NCI-H2196 (cell line): ENCODE results near the gene KIDINS220.
A peak's percentile ranks its signal among the peaks of the same experiment; 100 is the strongest.

Source experiments
- DNase-seq: peaks from one replicate; lab custom pipeline; 2025; ENCODE audit not compliant: unreplicated experiment; lab: John Stamatoyannopoulos, UW

KIDINS220 gene

GRCh38 chr2:8805278-8806210 lies 31.9 kb downstream of the KIDINS220 start:
- DNase-seq = no peak

DNA sequence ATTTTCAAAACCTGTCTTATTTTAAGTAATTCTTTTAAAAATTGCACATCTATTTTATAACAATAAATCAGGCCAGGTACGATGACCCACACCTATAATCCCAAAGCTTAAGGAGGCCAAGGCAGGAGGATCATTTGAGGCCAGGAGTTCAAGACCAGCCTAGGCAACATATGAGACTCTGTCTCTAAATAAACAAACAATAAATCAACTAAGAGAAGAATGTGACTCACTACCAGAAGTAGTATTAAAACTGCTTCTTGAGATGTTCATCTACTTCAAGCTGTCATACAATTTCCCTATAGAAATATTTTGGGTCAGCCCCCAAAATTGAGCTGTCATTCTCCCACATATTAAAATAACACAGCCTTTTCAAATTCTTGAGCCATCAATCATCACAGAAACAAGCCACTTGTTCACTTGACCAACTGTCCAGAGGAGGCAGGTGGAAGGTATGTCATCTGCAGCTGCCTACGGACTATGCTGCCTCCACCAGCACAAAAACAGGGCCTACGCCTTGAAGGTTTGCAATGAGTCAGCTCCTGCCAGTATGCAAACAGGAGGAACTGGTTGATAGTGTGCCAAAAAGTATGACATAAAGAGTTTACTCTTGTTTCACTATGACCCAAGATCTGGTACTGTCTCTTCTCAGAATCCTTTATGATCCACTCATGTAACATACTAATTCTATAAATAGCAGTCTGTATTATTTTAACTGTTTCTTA lies 33.6 kb downstream of the KIDINS220 start:
- DNase-seq = peak; percentile 83

DNA sequence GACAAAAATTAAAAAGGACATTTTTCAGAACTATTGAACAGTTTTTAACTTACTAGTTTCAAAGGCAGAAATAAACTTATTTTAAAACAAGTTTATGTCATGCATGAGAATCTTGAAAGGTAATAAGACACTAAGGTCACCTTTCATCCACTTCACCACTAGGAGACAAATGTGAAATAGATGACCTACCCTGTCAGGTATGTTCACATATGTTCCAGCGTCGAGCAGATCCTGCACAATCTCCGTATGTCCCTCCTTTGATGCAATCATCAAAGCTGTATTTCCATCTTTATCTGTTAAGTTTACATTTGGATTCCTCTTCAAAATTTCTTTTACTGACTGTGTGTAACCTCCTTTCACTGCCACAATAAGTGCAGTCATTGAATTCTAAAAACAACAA lies 34.7 kb downstream of the KIDINS220 start:
- DNase-seq = no peak

- no peak for DNase-seq
These were observed 36.6 kb downstream of the KIDINS220 start for GRCh38 chr2:8800821-8801220.

- DNase-seq = no peak
These were observed 37.2 kb downstream of the KIDINS220 start for GRCh38 chr2:8800218-8800617.

- DNase-seq = no peak
These were observed 38.4 kb downstream of the KIDINS220 start for GRCh38 chr2:8799004-8799403.

- DNase-seq = no peak
These were observed 39.0 kb downstream of the KIDINS220 start for GRCh38 chr2:8798393-8798792.

GRCh38 chr2:8797682-8798081 lies 39.7 kb downstream of the KIDINS220 start:
- no peak for DNase-seq

DNA sequence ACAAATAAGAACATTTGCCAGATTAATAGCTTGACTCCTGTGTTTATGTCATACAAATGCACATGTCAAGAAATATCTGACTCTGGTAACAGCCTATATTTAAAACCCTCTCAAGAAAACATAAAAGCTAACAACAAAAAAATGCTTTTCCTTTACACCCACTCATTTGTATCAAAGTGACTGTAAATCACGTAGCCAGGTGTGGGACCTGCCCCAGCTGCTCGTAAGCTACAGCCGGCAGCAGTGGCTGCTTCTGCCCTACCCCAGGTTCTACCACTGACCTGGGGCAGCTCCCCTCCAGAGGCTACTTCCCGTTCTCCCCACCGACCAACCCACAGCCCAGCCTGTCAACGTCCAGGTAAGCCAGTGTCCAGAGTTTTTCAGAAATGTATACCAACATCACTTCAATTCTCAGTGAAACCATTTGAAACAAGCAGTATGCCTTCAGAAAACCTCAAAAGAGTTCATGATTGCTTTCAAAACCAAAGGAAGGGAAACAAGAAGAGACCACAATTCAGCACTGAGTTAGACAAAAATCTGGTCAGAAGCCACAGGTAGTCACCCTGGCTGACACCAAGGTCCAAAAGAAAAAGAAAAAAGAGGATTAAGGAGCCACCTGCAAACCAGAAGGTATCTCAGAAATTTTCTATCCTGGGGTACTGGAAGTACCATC lies 40.4 kb downstream of the KIDINS220 start:
- DNase-seq = no peak

GRCh38 chr2:8796315-8796848 lies 41.0 kb downstream of the KIDINS220 start:
- DNase-seq = no peak

GRCh38 chr2:8794923-8795825 lies 42.2 kb downstream of the KIDINS220 start:
- DNase-seq = no peak

DNA sequence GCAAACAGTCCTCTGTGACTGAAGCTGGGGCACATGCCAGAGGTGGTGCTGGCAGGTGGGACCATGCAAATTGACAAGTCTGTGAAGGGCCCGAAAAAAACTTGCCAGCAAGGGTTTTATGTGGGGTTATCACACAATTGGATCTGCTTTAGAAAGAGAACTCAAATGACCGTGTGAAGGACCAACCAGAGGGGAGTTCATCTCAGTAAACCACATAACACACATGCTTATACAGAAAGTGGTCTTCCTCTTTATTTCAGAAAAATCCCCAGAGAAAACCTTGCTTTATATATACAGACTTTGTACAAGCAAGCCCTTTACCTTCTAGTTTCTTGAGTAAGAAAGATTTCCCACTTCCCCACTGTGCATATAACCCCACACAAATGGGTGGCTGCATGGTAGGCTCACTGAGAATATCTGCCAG lies 46.7 kb downstream of the KIDINS220 start:
- no peak for DNase-seq

GRCh38 chr2:8786463-8786862 lies 51.0 kb downstream of the KIDINS220 start:
- no peak for DNase-seq

GRCh38 chr2:8779795-8780671 lies 57.4 kb downstream of the KIDINS220 start:
- DNase-seq = no peak

DNA sequence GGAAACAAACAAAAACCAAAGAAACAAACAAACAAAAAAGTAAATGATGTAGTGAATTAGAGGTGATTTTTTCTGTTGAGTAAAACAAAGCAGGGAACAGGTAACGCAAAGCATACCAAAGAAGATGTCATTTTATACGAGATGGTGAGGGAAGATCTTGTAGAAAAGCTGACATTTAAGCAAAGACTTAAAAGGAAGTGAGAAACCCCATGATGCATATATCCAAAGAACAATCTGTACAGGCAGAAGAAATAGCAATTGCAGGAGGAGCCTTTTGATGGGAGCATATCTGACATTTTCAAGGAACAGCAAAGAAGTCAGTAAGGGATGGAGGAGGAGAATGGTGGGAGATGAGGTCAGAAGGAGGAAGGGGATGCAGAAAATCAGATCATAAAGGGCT lies 63.0 kb downstream of the KIDINS220 start:
- no peak for DNase-seq

- no peak for DNase-seq
These were observed 70.1 kb downstream of the KIDINS220 start for GRCh38 chr2:8767324-8767723.

DNA sequence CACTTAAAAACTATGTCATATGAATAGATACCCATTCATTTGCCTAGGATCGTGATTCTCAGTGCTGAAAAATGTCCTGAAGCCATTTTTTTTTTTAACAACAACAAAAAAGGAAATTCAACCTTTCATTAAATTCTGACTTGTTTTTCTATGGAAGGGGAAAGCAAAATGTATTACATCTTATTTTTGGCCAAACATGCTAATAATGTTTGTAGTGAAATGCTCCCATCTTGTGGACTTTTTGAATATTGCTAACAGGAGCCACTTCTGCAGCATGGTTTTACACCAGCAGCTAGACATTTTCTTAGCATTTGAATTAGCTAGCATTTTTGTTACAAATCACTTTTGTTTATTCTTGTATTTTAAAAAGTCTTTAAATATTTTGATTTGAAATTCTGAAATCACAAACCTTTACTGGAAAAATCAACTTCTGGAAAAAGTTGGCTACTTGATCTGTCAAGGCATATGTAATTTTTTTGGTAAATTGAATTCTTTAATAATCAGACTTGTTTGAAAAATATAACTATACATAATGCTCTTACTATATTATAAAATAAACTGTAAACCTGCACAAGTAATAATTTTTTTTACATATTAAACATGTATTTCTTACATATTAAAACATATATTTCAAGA lies 75.8 kb downstream of the KIDINS220 start:
- DNase-seq = peak; percentile 38

- DNase-seq = no peak
These were observed 80.7 kb downstream of the KIDINS220 start for GRCh38 chr2:8756716-8757115.

GRCh38 chr2:8756230-8756629 lies 81.2 kb downstream of the KIDINS220 start:
- no peak for DNase-seq
